SW480 (cell line): ENCODE results near the gene CLEC14A.
A peak's percentile ranks its signal among the peaks of the same experiment; 100 is the strongest.

Source experiments
- DNase-seq: peaks from one replicate; pipeline ENCODE4 v3.0.0-alpha.2; 2016; ENCODE audit warnings: low spot score

CLEC14A gene, protein sequence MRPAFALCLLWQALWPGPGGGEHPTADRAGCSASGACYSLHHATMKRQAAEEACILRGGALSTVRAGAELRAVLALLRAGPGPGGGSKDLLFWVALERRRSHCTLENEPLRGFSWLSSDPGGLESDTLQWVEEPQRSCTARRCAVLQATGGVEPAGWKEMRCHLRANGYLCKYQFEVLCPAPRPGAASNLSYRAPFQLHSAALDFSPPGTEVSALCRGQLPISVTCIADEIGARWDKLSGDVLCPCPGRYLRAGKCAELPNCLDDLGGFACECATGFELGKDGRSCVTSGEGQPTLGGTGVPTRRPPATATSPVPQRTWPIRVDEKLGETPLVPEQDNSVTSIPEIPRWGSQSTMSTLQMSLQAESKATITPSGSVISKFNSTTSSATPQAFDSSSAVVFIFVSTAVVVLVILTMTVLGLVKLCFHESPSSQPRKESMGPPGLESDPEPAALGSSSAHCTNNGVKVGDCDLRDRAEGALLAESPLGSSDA

DNA sequence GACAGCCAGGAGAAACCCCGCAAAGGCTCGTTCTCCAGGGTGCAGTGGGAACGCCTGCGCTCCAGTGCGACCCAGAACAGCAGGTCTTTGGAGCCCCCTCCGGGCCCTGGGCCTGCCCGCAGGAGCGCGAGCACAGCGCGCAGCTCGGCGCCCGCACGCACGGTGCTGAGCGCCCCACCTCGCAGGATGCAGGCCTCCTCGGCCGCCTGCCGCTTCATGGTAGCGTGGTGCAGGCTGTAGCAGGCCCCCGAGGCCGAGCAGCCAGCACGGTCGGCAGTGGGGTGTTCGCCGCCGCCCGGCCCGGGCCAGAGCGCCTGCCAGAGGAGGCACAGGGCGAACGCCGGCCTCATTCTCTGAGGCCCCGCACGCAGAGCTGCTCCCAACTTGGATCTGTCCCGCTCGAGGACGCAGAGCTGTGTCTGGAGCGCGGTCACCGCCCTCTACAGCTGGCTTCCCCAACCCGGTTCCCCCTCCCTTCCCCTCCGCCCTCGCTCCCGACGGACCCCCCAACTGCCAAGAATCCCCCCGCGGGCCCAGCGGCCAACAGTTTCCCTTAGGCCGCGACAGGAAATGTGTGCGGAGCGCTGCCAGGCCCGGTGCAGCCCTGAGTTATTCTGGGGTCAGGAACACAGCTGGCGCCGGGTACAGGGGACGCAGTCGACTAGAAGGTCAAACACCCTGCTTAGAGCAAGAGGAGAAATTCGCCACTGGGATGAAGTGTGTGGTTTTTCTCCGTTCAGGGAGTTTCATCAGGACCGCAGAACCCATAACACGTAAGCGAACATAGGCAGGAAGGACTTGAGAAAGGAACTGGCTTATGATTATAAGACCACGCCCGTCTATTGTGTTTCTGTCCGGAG, at the start of gene CLEC14A:
TSS of gene CLEC14A (minus strand) at position 421 of the 860 bp plus-strand sequence. CDS start at position 350, 71 bp downstream.
- no peak for DNase-seq

DNA sequence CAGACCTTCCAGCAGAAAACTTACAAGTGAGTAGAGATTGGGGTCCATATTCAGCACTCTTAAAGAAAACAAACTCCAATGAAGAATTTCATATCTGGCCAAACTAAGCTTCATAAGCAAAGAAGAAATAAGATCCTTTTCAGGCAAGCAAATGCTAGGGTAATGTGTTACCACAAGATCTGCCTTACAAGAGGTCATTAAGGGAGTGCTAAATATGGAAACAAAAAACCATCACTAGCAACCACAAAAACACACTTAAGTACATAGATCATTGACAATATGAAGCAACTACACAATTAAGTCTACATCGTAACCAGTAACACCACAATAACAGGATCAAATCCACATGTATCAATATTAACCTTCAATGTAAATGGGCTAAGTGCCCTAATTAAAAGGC, 47.1 kb upstream of the CLEC14A start:
- no peak for DNase-seq

DNA sequence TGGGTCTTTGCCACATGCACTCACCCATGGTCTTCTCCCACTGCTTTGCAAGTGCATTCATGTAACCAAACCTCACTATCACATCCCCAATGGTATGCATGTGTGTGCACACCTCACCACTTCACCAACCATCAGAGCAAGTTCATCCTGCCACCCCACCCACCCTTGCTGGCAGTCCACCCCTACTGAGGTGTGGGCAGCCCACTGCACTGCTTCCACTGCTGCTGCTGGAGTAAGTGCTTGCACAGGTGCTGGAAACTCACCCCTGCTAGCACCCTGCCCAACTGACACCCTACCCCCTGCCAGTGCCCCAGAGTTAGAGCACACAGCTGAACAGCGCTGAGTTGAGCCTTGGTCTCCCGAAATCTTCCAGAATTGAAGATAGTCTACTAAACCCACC, 46.1 kb upstream of the CLEC14A start:
- no peak for DNase-seq

DNA sequence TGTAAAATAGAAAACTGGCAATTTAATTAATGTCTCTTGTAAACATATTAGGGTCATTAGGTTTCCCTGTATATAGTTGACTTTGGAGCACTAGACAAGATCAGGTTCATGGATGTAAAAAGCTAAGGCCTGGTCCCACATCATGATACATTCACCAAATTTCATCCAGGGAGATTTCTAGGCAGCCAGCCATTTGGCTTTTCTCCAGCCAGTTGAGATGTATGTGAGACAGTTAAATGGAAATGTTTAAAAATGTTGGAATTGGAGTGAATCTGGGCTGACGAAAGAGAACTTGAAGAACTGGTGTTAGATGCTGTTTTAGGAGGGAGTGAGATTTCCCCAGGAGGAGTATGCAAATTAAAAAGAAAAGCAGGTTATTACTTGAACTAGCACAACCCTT, 41.8 kb upstream of the CLEC14A start:
- no peak for DNase-seq

DNA sequence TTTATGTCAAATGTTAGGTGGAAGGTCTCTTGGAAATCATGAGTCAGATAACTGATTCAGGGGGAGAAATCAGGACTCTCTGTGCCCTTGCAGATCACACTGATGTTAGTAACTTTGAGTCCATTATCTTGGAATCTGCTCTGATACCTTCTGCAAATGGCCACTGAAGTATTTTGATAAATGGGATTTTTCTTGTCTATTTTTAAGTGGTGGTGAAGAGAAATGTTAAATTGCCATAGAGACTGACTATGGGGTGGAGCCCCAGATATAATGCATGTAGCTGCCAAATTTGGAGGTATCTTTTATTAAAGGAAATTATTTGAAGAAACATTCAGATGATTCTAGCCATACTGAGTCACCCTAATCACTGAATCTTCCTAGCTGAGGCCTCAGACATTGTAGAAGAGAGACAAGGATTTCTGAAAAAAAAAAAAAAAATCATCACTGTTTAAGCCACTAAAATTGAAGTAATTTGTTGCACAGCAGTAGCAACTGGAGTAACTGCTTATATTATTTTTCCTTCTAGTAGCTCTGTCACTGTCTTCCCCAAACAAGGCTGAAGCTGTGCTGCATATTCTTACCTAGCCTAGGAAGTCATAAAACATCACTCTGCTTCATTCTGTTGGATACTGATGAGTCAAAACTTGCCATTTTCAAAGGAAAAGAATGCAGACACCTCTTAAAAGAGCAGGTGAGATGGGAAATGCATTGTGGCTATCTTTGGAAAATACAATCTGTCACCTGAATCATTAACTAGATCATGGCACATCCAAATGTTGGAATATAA, 36.0 kb upstream of the CLEC14A start:
- no peak for DNase-seq

DNA sequence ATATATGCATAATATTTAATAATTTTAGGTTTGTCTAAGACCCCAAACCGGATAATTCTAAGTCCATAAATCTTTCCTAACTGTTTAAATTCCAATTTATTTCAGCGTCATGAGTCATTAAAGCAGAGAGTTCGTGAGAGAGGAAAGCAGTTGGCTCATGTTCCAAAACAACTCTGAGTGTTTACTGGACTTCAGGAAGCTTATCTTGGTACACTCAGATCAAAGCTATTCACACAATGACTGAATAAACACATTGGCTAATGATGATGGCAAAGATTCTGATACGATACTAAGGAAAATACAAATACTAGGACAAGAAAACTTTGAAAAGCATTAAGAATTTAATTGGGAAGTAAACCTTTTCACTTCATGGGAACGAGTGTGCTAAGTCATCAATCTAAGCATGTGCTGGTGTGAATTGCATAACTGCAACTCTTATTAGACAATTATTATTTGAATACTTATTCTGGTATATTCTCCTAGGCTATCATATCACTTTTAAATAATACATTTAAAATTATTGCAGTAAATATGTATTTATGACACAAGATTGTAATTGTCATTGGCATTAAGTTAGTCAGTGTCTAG, 34.8 kb upstream of the CLEC14A start:
- peak; percentile 29 for DNase-seq

DNA sequence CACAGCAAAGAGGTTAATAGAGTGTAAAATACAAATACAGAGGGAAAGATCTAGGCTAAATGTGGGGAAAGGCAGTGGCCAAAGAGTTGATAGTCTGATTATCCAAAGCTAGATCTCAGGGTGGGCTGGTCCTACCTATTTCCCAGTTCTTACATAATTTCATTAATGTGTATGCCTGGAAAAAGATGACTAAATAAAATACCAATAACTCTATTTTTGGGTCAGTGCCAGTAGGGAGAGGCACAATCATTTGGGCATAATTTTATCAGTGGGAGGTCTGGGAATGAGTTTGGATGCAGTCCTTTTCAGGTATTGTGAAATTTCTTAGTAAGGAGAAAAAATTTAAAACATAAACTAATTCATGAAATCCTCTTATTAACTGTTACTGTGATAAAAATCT, 30.6 kb upstream of the CLEC14A start:
- no peak for DNase-seq

DNA sequence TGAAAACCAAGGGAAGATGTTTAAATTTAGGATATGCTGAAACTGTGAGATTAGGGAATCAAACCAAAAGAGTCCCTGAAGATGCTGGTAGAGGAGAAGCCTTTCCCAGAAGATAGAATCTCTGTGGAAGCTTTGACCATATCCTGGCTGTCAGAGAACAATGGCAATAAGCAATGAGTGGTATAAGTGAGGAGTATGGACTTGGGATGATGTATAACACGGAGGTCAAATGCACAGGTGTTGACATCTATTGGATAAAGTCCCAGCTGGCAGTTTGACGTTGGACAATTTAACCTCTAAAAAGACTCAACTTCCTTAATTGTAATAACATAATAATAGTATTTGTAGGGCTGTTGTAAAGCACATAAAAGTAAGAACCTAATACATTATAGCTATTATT, 30.1 kb upstream of the CLEC14A start:
- DNase-seq = no peak

DNA sequence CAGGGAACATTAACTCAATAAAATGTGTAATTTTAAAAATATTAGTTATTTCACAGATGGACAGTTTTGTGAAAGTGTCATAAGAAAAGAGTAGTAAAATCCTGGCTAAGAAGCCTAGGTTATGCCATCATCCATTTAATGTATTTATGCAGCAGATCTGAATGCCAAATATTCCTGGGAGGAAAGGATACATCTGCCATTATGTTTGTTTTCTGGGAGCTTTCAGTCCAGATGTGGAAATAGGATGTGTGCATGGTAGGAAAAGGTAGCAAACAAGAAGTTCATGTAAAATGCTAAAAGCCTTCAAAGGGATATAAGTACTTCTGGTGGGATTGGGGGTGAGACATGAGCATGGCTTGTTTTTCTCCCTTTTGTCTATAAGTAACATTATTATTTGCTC, 27.0 kb upstream of the CLEC14A start:
- no peak for DNase-seq

DNA sequence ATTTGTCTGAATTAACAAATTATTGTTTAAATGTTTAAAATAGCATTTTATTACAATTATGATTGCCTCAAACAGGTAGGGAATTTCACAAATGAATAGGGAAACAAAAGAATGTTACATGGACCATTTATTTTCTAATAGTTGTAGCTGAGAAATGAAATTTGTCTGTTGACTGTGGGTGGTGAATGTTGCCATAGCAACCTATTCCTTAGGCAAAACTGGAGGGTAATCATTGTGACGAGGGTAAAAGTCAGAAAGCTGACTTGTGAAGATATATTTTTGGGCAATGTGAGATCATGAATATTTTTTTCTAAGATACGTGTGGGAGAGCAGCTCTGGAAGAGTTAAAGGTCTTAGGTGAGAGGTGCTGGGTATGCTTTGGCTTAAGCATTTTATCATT, 24.2 kb upstream of the CLEC14A start:
- DNase-seq = no peak

DNA sequence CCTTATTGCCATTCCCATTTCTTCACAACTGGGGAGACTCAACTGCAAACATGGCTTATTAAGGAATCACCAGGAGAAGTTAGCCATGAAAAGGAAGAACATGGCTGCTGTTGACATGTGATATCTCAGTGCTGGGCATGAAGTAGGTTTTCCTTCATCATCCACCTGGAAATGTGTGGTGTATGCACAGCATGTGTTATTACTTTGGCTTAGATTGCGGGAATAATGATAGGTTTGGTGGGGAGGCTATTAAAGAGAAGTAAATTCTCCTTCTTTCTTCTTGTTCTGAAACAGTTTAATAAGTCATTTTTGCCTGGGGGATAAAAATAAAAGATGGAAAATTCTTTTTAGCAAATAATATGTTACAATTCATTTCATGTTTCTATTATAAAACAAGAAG, 23.7 kb upstream of the CLEC14A start:
- DNase-seq = no peak

DNA sequence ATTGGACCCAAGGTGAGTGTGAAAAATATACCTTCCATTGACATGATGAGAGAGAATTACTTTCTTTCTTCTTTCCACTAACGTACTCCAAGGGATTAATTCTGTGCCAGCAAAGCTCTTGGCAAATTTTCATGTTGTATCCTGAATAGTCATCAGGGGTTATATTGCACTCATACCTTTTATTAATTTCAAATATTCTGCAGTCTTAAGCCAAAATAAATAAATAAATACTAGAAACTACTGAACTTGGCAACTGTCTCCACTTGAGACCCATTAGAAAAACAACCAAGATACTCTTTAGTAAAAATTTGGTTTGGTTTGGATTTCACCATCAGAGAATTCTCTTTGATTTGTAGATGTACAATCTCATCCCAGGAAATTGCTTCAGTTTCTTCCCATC, 22.1 kb upstream of the CLEC14A start:
- no peak for DNase-seq

DNA sequence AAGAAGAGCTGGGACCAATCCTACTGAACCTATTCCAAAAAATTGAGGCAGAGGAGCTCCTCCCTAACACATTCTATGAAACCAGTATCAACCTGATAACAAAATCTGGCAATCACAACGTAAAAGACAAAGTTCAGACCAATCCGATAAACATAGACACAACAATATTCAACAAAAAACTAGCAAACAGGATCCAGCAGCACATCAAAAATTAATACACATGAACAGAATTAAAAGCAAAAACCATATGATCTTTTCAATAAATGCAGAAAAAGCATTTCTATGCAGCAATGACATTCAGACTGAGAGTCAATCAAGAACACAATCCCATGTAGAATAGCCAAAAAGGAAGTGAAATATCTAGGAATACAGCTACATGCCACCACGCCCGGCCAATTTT, 7.0 kb upstream of the CLEC14A start:
- no peak for DNase-seq

DNA sequence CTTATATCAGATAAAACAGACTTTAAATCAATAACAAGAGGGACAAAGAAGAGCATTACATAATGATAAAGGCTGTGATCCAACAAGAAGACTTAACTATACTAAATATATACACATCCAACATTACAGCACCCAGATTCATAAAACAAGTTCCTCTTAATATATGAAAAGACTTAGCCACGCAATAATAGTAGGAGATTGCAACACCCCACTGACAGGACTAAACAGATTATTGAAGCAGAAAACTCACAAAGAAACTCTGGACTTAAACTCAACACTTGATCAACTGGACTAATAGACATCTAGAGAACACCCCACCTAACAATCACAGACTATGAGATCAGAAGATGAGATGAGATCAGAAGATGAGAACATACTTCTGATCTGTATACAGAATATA, 5.7 kb upstream of the CLEC14A start:
- DNase-seq = no peak

DNA sequence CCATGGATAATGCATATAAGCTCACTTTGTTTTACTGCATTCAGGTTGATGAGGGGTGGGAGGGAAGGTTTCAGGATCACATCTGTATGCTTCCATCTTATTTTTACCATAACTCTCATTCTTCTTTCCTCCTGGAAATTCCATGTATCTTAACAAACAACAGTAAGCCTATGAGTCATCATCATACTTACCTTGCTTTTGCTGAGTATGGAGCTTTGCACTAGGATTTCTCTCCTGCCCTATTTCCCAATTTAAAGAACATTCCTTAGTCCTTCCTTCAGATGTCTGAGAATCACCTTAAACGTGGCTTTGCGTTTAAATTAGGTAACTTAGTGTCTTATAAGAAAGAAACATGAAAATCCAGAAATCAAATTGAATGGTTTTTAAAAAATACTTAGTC, 1.6 kb upstream of the CLEC14A start:
- no peak for DNase-seq

DNA sequence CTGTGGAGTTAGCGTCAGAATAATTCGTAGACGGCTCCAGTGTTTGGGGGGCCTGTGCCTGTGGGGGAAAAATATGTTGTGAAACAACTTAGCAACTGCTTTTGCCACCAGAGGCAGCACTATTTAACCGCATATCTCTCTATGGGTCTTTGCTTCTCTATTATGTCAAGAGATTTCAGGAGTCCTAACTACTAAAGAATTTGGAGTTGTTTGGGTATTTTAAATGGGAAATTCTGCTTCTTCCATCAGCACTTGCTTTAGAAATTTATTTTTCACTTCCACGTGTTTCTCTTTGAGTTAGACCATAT, 594 bp upstream of the CLEC14A start:
- DNase-seq = no peak

DNA sequence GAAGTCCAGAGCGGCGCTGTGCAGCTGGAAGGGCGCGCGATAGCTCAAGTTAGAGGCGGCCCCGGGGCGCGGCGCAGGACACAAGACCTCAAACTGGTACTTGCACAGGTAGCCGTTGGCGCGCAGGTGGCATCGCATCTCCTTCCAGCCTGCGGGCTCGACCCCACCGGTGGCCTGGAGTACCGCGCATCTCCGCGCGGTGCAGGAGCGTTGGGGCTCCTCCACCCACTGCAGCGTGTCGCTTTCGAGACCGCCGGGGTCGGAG, 553 bp downstream of the CLEC14A start:
- DNase-seq = no peak

DNA sequence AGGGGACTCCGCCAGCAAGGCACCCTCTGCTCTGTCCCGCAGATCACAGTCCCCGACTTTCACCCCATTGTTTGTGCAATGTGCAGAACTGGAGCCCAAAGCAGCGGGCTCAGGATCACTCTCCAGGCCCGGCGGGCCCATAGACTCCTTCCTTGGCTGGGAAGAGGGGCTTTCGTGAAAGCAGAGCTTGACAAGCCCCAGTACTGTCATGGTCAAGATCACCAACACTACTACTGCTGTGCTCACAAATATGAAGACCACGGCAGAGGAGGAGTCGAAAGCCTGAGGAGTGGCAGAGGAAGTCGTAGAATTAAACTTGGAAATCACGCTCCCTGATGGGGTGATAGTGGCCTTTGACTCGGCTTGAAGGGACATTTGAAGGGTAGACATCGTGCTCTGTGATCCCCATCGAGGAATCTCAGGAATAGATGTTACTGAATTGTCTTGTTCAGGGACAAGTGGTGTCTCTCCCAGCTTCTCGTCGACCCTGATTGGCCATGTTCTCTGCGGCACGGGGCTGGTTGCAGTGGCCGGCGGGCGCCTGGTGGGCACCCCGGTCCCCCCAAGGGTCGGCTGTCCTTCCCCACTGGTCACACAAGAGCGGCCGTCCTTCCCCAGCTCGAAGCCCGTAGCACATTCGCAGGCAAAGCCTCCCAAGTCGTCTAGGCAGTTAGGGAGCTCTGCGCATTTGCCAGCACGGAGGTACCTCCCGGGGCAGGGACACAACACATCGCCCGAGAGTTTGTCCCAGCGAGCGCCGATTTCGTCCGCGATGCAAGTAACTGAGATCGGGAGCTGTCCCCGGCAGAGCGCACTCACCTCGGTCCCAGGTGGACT, 1.1 kb downstream of the CLEC14A start:
- no peak for DNase-seq

DNA sequence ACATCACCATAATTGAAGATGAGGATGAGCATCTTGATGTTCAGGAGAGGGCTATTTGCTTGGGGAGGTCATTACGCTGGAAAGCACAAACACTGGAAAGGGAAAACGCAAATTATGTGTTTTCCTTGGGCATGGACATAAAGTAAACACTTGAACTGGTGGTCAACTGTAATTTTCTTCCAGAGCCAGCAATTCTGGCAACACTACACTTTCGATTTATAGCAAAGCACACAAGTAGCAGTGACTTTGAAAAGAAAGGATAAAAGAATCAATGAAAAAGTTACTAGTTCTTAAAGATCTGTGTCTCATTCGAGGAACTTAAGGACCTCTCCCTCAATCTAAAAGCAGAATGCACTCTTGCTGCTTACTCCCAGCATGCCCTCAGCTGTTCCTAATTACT, 2.2 kb downstream of the CLEC14A start:
- no peak for DNase-seq

DNA sequence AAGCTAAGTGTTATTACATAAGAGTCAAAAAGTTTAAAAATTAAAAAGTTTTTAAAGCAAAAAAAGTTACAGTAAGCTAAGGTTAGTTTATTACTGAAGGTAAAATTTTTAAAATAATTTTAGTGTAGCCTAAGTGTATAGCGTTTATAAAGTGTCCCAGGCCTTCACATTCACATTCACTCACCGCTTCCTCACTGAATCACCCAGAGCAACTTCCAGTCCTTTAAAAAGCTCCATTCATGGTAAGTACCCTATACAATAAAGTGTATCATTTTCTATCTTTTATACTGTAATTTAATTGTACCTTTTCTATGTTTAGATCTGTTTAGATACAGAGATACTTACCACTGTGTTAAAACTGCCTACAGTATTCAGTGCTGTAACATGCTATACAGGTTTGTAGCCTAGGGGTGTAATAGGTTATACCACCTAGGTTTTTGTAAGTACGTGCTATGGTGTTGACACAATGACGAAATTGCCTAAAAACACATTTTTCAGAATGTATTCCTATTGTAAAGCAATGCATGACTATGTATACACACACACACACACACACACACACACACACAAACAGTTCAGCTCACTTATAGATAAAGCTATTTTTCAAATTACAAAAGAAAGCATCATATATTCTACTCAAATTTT, 3.7 kb downstream of the CLEC14A start:
- no peak for DNase-seq

DNA sequence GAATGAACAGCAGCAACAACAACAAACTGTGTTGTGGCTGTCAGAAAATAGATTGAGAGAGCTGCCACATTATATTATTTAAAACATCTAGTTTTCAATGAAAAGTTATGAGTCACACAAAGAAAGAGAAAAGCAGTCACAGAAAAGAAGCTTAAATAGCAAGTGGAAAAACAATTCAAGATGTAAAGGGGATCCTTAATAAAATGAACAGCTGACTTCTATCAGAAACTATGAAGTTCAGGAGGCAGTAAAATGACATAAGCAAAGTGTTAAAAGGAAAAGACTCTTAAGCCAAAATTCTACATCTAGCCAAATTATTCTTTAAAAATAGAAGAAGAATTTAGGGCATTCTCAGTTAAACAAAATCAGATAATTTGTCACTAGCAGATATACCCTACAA, 5.6 kb downstream of the CLEC14A start:
- DNase-seq = no peak
